ENCODE data around the gene MTRR. TPM values are rescaled to one million over a fixed set of nuclear protein-coding genes. Genes with fewer than 3 reads are reported as not detected.

MTRR gene
- total RNA-seq, 4 donors from 2014 or later = 39.8 to 138 (median 49.3) TPM

DNA sequence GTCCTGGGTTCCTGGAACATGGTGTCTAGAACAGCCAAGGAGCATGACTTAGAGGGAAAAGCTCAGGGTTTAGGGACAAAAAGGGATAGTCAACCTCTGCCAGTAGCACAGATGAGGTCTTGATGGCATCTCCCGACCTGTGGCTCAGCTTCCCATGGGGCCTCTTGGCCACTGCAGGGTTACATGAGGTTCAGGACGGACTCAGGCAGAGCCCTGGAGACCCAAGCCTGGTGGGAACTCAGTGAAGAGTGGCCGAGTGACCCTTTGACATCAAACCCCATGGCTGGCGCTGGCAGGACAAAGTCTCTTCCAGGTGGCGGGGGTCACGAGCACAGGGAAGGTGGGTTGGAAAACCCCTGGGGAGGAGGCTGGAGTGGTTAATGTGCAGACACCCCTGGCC lies 57.8 kb downstream of the MTRR start:
- no peaks in the 10 kb centered on the region for H3K27me3 ChIP-seq
- H3K4me1 ChIP-seq = no peaks in the 10 kb centered on the region
- DNase-seq = no peak
- no peaks in the 10 kb centered on the region for H3K9me3 ChIP-seq
- no peak for TF ChIP-seq POLR2A (IDR thresholded peaks at IDR 0.05)
- TF ChIP-seq, protein P1, sequence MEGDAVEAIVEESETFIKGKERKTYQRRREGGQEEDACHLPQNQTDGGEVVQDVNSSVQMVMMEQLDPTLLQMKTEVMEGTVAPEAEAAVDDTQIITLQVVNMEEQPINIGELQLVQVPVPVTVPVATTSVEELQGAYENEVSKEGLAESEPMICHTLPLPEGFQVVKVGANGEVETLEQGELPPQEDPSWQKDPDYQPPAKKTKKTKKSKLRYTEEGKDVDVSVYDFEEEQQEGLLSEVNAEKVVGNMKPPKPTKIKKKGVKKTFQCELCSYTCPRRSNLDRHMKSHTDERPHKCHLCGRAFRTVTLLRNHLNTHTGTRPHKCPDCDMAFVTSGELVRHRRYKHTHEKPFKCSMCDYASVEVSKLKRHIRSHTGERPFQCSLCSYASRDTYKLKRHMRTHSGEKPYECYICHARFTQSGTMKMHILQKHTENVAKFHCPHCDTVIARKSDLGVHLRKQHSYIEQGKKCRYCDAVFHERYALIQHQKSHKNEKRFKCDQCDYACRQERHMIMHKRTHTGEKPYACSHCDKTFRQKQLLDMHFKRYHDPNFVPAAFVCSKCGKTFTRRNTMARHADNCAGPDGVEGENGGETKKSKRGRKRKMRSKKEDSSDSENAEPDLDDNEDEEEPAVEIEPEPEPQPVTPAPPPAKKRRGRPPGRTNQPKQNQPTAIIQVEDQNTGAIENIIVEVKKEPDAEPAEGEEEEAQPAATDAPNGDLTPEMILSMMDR (IDR thresholded peaks at IDR 0.05) = no peak
- 71 to 88% methylated on average over 3 to 5 of the region's 6 CpGs for WGBS, 2 donors
- no peak overlapping the region for H3K27ac ChIP-seq
- no peaks in the 10 kb centered on the region for H3K36me3 ChIP-seq
- intact Hi-C loops (cut with DNase I) = no loop called here
- no peak overlapping the region for H3K4me3 ChIP-seq (replicated peaks in 1 of 3)

DNA sequence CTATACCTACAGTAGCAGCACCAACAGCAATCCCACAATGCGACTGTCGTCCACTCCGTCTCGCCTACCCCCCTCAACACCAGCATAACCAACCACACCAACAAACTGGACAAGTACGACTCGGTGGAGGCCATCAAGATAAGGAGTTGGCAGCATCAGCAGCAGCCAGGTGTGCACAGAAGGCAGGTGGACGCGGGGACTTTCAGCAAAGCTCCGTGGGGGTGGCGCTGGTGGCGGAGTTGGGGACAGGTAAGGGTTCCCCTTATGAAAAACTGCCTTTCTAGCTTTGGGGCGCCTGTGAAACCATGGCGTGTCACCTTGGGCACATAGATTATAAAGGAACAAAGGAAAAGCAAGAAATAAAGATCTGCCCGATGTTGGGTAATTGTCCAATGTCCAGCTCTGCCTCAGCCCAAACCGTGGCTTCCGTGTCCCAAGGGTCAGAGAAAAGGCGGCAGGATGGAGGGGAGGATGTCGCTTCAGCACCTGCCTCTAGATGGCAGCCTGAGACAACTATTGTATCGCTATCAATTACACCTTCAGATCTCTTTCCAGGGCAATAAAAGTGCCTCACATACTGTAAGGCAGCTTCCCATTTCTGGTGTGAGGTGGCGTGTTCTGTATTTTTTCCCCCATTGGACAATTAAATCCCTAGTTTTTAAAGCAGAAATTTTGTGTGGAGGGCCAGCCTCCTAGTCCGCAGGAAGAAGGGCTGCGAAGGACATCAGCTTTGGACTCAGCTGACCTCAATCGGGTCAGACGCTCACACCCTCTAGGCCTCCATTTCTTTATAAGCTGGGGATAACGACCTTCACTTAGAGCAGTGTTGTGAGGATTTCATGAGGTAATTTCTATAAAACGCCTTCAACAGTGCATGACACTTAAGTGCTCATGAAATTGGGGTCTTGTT lies 58.8 kb downstream of the MTRR start:
- Histone ChIP-seq H3K36me3 (no peaks in the 10 kb centered on the region), H3K4me1 (no peaks in the 10 kb centered on the region), H3K9me3 (no peaks in the 10 kb centered on the region), H3K4me3 (replicated peaks in 1 of 3) (no peak overlapping the region), H3K27ac (no peak overlapping the region), H3K27me3 (no peaks in the 10 kb centered on the region)
- TF ChIP-seq, protein P1 (IDR thresholded peaks at IDR 0.05) = peak; percentile 39 to 87 (median 76)
- no peak for TF ChIP-seq POLR2A (IDR thresholded peaks at IDR 0.05)
- DNase-seq = peak; percentile 61 to 66
- intact Hi-C loops (cut with DNase I) = no loop called here
- WGBS, 2 donors = 54 to 56% methylated on average over 26 of the region's 26 CpGs

DNA sequence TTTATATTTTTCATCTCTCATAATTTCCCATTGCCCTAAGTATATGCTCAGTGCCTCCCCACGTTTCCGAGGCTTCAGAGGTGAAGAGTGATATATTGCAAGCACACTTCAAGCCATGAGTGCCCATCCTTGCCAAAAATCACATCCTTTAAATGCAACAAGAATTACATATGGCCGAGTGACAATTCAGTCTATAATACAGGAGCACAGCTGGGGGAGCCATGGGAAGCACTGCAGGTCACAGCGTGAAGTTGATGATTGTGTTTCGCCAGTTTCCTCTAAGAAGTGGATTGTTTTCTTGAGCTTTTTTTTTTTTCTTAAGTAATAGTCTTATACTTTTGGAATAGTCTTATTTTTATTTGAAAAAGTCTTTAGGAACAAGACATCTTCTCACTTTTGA lies 61.1 kb downstream of the MTRR start:
- Histone ChIP-seq H3K27ac (no peak overlapping the region), H3K9me3 (no peaks in the 10 kb centered on the region), H3K27me3 (no peaks in the 10 kb centered on the region), H3K4me3 (replicated peaks in 1 of 3) (no peak overlapping the region), H3K36me3 (no peaks in the 10 kb centered on the region), H3K4me1 (no peaks in the 10 kb centered on the region)
- intact Hi-C loops (cut with DNase I) = no loop called here
- WGBS, 2 donors = 71 to 72% methylated on average over 5 of the region's 5 CpGs
- no peak for DNase-seq
- TF ChIP-seq, protein P1 (IDR thresholded peaks at IDR 0.05) = no peak
- TF ChIP-seq POLR2A (IDR thresholded peaks at IDR 0.05) = no peak

DNA sequence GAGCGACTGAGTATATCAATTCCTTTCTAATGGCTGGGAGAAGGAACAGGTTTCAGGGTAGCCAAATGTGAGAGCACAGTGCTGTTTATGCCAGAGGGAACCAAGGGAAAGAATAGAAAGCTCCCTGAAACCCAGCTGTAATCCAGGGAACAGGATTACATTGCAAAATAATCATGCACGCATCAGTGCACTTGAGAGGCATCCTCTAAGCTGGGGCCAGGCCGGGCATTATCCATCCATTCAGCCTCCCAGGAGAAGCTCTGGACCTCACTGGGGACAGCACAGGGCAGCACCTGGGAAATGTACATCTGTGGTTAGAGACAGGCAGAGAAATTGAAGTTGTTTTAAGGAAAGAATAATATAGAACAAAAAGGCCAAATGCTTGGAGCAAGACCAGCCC lies 72.7 kb downstream of the MTRR start:
- no peaks in the 10 kb centered on the region for H3K4me1 ChIP-seq
- no peaks in the 10 kb centered on the region for H3K36me3 ChIP-seq
- TF ChIP-seq POLR2A (IDR thresholded peaks at IDR 0.05) = no peak
- TF ChIP-seq, protein P1 (IDR thresholded peaks at IDR 0.05) = no peak
- no peak overlapping the region for H3K4me3 ChIP-seq (replicated peaks in 1 of 3)
- H3K27me3 ChIP-seq = no peaks in the 10 kb centered on the region
- no peak overlapping the region for H3K27ac ChIP-seq
- no peak for DNase-seq
- intact Hi-C loops (cut with DNase I) = no loop called here
- whole genome bisulfite sequencing, 2 donors = 61 to 66% methylated on average over 3 of the region's 3 CpGs
- no peaks in the 10 kb centered on the region for H3K9me3 ChIP-seq

DNA sequence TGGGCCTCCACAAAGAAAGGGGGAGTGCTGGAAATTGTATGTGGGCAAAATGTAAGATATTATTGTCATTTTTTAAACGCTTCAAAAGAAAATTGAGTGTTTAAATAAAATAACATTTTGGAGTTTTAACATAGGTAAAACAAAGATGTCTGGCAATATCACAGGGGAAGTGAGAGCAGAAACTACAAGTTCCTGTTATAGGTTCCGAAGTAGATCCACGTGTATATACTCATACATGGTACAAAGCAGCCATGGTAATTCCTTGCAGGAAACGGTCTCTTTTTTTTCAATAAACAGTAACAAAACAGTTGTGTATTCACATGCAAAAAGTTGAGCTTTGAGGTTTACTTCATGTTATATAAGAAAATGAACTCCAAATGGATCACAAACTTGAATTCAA lies 78.4 kb downstream of the MTRR start:
- Histone ChIP-seq H3K4me1 (no peaks in the 10 kb centered on the region), H3K9me3 (no peaks in the 10 kb centered on the region), H3K27me3 (no peaks in the 10 kb centered on the region), H3K4me3 (replicated peaks in 1 of 3) (no peak overlapping the region), H3K27ac (no peak overlapping the region), H3K36me3 (no peaks in the 10 kb centered on the region)
- WGBS, 2 donors = 90 to 92% methylated on average over 4 of the region's 4 CpGs
- DNase-seq = no peak
- TF ChIP-seq, protein P1 (IDR thresholded peaks at IDR 0.05) = no peak
- no peak for TF ChIP-seq POLR2A (IDR thresholded peaks at IDR 0.05)
- intact Hi-C loops (cut with DNase I) = no loop called here

Data from thyroid gland (tissue), 4 donors.